ENCODE results near the gene AGRN.
"Not testable (repeated sequence)": the region's sequence is repeated elsewhere in the genome, so short reads cannot be mapped to it uniquely, and the experiment has no call there.

AGRN gene

GRCh38 chr1:1098681-1099421, 78.9 kb downstream of the AGRN start:
- TF ChIP-seq GATA1 (IDR thresholded peaks at IDR 0.05; ENCODE audit: low read depth, low read length) (no peak), POLR2A (IDR thresholded peaks at IDR 0.05; ENCODE audit: low read length) (no peak)

GRCh38 chr1:1099506-1100183, 79.7 kb downstream of the AGRN start:
- no peak for TF ChIP-seq GATA1 (IDR thresholded peaks at IDR 0.05; ENCODE audit: low read depth, low read length)
- no peak for TF ChIP-seq POLR2A (IDR thresholded peaks at IDR 0.05; ENCODE audit: low read length)
- DNase-seq, result no peak

More at GRCh38 chr1:1098681-1099421, 78.9 kb downstream of the AGRN start:
- DNase-seq, result no peak

- no peak for TF ChIP-seq POLR2A (IDR thresholded peaks at IDR 0.05; ENCODE audit: low read length)
- TF ChIP-seq GATA1 (IDR thresholded peaks at IDR 0.05; ENCODE audit: low read depth, low read length), result no peak
- DNase-seq, result no peak
These were observed 80.4 kb downstream of the AGRN start for GRCh38 chr1:1100296-1100695.

GRCh38 chr1:1101503-1101902, 81.6 kb downstream of the AGRN start:
- TF ChIP-seq POLR2A (IDR thresholded peaks at IDR 0.05; ENCODE audit: low read length) (no peak), GATA1 (IDR thresholded peaks at IDR 0.05; ENCODE audit: low read depth, low read length) (no peak)
- no peak for DNase-seq

GRCh38 chr1:1104152-1104551, 84.2 kb downstream of the AGRN start:
- not testable (repeated sequence) for DNase-seq

All from erythroblast (primary cell).